GM21515 (cell line): ENCODE results near the gene KRTAP10-9.
"Not testable (repeated sequence)": the region's sequence is repeated elsewhere in the genome, so short reads cannot be mapped to it uniquely, and the experiment has no call there.

Experiments used
- ATAC-seq: cut with Tn5 transposase; IDR thresholded peaks from one replicate; pipeline ENCODE4 v1.9.1; 2021; ENCODE audit not compliant: unreplicated experiment

The KRTAP10-9 gene

GRCh38 chr21:44594406-44594916 lies 32.4 kb upstream of the KRTAP10-9 start:
- no peak for ATAC-seq

GRCh38 chr21:44595524-44595923 lies 31.4 kb upstream of the KRTAP10-9 start:
- no peak for ATAC-seq

- ATAC-seq: no peak
These were observed 30.7 kb upstream of the KRTAP10-9 start for GRCh38 chr21:44596068-44596725.

- no peak for ATAC-seq
These were observed 28.8 kb upstream of the KRTAP10-9 start for GRCh38 chr21:44598061-44598460.

DNA sequence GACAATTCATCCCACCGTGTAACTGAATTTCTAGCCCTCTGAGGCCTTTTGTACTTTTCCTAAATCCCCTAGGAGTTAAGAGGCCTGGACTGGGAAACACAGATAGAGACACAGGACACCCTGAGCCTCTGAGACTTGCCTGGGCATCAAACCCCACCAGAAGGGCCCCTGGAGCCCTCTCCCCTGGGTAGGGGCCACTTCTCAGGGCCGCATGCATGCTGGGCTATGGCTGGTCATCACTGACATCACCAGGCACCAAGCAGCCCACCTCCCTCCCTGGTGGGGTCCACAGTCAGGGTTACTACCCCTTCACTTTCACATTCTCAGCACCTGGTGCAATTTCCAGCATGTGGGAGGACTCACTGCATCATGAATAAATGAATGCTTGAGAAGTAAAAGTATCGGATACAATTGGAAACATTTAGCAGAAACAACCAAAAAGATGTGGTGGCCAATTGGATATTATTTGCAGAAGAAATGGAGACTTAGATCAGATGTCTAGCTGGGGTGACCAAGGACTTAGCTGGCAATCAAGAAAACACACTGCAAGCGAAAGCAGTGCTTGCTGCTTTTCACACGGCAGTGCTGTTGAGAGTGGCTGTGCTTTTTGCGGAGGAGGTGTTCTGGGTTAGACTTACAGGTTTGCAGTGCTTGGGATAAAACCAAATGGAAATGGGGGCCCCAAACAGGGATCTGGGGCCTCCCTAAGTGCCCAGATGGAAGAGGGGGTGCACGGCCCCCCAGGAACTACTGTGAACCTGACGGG lies 27.4 kb upstream of the KRTAP10-9 start:
- ATAC-seq: no peak

- not testable (repeated sequence) for ATAC-seq
These were observed 26.5 kb upstream of the KRTAP10-9 start, which contains the start of gene KRTAP10-7 for GRCh38 chr21:44600118-44600978. TSS of gene KRTAP10-7 (plus strand) at chr21:44600597. CDS start at chr21:44600622, 25 bp downstream.

- not testable (repeated sequence) for ATAC-seq
These were observed 25.8 kb upstream of the KRTAP10-9 start for GRCh38 chr21:44601091-44601490.

GRCh38 chr21:44601596-44602462 lies 25.1 kb upstream of the KRTAP10-9 start:
- no peak for ATAC-seq

DNA sequence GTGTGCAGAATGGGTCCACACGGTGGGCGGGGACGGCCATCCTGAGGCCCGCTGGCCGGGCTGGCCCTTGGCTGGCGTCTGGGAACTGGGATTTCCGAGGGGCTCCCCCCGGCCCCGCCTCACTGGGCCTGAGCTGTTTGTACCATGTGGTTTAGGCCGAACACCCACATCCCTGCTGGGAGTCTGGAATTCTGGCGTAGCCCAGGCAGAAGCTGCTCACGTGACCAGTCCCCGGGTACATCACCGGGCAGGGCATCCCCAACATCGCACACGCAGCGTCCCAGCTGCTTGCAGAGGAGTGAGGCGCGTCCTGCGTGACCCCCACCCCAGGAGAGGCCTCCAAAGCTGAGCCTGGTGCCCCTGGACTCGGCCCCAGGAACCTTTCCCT lies 24.4 kb upstream of the KRTAP10-9 start:
- no peak for ATAC-seq

GRCh38 chr21:44603109-44603875 lies 23.6 kb upstream of the KRTAP10-9 start:
- ATAC-seq: no peak

GRCh38 chr21:44603911-44604310 lies 23.0 kb upstream of the KRTAP10-9 start:
- ATAC-seq: no peak

DNA sequence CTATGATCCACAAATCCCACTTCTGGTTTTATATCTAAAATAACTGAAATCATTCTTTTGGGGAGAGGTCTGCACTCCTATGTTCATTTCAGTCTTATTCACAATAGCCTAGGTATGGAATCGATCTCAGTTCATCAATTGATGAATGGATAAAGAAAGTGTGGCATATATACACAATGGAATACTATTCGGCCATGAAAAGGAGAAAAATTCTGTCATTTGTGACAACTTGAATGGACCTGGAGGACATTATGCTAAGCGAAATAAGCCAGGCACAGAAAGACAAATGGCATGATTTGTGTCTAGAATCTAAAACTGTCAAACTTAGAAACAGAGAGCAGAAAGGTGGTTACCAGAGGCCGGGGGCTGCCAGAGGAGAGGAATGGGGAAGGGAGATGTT lies 20.4 kb upstream of the KRTAP10-9 start:
- ATAC-seq: no peak

GRCh38 chr21:44609193-44609592 lies 17.7 kb upstream of the KRTAP10-9 start:
- no peak for ATAC-seq

DNA sequence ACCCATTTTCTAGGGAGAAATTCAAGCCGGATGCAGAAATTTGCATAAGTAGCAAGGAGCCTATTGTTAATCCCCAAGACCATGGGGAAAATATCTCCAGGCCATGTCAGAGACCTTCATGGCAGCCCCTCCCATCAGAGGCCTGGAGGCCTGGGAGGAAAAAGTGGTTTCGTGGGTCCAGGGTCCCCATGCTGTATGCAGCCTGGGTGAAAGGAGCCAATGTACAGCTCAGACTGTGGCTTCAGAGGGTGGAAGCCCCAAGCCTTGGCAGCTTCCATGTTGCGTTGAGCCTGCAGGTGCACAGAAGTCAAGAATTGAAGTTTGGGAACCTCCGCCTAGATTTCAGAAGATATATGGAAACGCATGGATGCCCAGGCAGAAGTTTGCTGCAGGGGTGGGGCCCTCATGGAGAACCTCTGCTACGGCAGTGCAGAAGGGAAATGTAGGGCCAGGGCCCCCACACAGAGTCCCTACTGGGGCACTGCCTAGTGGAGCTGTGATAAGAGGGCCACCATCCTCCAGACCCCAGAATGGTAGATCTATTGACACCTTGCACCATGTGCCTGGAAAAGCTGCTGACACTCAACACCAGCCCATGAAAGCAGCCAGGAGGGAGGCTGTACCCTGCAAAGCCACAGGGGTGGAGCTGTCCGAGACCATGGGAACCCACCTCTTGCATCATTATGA lies 16.6 kb upstream of the KRTAP10-9 start:
- not testable (repeated sequence) for ATAC-seq

- no peak for ATAC-seq
These were observed 15.3 kb upstream of the KRTAP10-9 start for GRCh38 chr21:44611551-44611950.

- no peak for ATAC-seq
These were observed 14.8 kb upstream of the KRTAP10-9 start, which contains the start of gene KRTAP10-8 for GRCh38 chr21:44612029-44612486. TSS of gene KRTAP10-8 (plus strand) at chr21:44612079. CDS start at chr21:44612101, 22 bp downstream.

DNA sequence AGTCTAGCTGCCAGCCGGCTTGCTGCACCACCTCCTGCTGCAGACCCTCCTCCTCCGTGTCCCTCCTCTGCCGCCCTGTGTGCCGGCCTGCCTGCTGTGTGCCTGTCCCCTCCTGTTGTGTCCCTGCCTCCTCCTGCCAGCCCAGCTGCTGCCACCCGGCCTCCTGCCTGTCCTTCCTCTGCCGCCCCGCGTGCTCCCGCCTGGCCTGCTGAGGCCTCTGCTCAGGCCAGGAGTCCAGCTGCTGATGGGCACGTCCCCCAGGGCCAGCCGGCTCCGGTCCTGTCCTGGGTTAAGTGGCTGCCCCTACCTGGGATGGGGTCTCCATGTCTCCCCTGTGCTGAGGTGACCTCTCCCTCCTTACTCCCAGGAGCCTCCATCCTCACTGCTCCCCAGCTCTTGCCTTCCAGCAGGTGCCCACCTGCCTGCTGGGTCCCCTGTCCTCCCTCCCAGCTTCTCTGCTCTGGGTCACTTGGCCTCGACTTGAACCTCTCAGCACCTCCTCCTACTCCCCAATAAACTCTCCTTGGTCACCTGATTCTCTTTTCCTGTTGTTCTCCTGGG lies 14.1 kb upstream of the KRTAP10-9 start:
- ATAC-seq: no peak

DNA sequence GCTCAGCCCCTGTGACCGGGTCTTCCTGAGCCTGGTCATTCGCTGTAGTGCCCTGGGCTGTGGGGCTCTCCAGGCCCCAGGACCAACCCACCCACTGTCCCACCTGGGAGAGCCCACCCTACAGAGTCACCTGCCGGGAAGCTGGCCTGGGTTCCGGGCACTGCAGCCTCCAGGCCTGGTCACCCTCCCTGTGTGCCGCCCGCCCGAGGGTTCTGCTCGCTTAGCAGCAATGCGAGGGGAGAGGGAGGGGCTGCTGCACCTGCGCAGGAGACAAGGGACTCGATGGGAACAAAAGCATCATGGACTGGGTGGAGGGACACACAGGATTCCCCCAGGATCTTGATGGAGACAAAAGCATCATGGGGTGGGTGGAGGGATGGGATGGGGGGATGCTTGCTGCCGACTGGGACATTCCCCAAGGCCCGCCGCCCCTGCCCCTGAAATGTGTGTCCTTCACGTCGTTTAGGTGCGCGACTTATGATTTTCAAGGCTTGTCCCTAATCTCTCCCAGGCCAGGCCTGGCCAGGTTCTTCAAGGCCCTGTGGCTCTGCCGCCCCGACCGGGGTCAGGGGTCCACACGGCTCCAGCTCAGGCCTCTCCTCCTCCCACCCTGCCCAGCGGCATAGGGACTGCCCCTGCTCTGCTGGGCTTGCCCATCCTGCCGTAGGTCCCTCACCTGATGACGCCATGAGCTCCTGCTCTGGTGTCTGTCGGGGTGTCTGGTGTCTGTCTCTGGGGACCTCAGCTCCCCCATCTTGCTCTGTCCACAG lies 13.3 kb upstream of the KRTAP10-9 start:
- no peak for ATAC-seq
